ENCODE results near the gene UGT3A1.
"Not testable (repeated sequence)": the region's sequence is repeated elsewhere in the genome, so short reads cannot be mapped to it uniquely, and the experiment has no call there.

UGT3A1 gene, protein sequence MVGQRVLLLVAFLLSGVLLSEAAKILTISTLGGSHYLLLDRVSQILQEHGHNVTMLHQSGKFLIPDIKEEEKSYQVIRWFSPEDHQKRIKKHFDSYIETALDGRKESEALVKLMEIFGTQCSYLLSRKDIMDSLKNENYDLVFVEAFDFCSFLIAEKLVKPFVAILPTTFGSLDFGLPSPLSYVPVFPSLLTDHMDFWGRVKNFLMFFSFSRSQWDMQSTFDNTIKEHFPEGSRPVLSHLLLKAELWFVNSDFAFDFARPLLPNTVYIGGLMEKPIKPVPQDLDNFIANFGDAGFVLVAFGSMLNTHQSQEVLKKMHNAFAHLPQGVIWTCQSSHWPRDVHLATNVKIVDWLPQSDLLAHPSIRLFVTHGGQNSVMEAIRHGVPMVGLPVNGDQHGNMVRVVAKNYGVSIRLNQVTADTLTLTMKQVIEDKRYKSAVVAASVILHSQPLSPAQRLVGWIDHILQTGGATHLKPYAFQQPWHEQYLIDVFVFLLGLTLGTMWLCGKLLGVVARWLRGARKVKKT

DNA sequence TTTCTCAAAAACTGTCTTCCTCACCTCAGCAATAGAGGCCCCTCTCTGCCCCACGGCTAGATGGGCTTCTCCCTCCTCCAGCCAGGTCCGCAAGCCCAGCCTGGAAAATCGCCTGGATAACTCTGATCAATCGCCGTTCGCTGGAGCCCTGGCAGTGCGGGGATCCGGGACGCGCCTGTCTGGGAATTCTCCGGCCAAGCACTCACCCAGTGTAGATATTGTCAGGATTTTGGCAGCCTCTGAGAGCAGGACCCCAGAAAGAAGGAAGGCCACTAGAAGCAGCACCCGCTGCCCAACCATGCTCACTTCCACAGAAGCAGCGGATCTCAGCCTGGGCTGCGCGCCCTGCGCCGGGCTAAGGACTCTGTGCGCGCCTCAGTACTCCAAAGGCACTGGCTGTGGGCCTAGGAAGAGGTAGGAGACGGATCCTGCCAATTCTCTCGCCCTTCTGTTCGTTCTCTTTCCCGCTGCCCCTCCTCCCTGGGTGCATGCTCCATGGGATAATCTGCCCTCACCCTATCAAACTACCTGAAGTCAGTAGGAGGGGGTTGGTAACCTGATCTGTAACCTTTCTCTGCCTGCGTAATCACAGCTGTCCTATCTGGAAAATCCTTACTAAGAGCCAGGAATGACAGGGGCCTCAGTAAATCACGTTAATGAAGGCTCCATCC lies at the start of gene UGT3A1:
Gene UGT3A1, minus strand, starts transcription at position 450 of the 671 bp plus-strand sequence. Its CDS starts 150 bp downstream, at position 300.
- Mint-ChIP-seq H3K27me3 (peaks cover 2% of the 10 kb centered on the region), H3K9me3 (no peaks in the 10 kb centered on the region)

DNA sequence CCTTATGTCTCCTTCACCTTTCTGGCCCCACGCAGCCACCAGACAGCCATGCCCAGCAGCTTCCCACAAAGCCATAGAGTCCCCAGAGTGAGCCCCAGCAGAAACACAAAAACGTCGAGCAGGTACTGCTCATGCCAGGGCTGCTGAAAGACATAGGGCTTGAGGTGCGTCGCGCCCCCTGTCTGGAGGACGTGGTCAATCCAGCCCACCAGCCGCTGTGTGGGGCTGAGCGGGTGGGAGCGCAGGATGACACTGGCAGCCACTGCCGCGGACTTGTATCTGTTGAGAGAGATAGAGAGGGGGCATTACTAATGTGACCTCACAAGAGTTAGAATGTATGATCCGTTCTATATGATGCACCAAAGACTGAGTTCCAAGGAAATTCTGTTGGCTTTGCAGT lies 44.5 kb upstream of the UGT3A1 start:
- Mint-ChIP-seq H3K27ac (no peak overlapping the region), H3K27me3 (peaks cover 8% of the 10 kb centered on the region), H3K4me1 (no peaks in the 10 kb centered on the region), H3K36me3 (no peaks in the 10 kb centered on the region), H3K9me3 (no peaks in the 10 kb centered on the region), H3K4me3 (no peak overlapping the region)
- DNase-seq (ENCODE audit: low spot score in 2 of 2) (no peak), ATAC-seq (ENCODE audit: low read depth) (no peak)

More for the DNA sequence above, at the start of gene UGT3A1:
- no peaks in the 10 kb centered on the region for H3K36me3 Mint-ChIP-seq
- H3K27ac Mint-ChIP-seq: no peak within 1 kb of the TSS
- no peak within 1 kb of the TSS for H3K4me3 Mint-ChIP-seq
- H3K4me1 Mint-ChIP-seq: no peaks in the 10 kb centered on the region
- DNase-seq (ENCODE audit: low spot score in 2 of 2) (no peak), ATAC-seq (ENCODE audit: low read depth) (no peak)

DNA sequence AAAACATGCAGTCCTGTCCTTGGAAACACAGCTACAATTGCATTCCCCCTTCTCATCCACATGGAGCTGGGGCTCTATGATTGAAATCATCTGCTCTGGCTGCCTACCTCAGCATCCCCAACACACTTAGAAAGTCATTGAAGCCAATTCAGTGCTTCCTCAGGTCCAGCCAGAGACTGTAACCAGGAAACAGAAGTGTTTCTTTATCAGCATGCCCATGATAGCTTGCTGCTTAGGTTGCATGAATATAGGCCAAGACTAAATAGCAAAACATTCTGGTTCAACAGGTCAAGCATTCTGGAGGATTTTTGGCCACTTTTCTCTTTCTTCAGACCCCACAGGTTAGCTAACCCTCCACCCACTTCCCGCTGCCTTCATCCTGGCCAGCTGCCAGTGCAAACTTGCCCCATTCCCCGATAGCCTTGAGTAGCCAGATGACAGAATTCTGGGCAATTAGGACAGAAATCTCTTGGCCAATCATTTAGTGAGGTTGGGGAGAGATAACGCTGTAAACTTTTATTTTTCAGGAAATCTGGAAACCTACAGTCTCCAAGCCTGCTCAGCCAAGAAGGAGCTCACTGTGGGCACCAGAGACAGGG lies 43.4 kb upstream of the UGT3A1 start:
- H3K4me1 Mint-ChIP-seq; H3K4me3 Mint-ChIP-seq; H3K36me3 Mint-ChIP-seq; H3K27ac Mint-ChIP-seq; H3K27me3 Mint-ChIP-seq; H3K9me3 Mint-ChIP-seq; DNase-seq (ENCODE audit: low spot score in 2 of 2); ATAC-seq (ENCODE audit: low read depth): not testable (repeated sequence)

GRCh38 chr5:36033486-36033885 lies 42.3 kb upstream of the UGT3A1 start:
- no peak overlapping the region for H3K4me3 Mint-ChIP-seq
- H3K4me1 Mint-ChIP-seq: no peaks in the 10 kb centered on the region
- DNase-seq (ENCODE audit: low spot score in 2 of 2) (no peak), ATAC-seq (ENCODE audit: low read depth) (no peak)
- H3K36me3 Mint-ChIP-seq: no peaks in the 10 kb centered on the region
- H3K9me3 Mint-ChIP-seq: no peaks in the 10 kb centered on the region
- peaks cover 13% of the 10 kb centered on the region for H3K27me3 Mint-ChIP-seq
- H3K27ac Mint-ChIP-seq: no peak overlapping the region

DNA sequence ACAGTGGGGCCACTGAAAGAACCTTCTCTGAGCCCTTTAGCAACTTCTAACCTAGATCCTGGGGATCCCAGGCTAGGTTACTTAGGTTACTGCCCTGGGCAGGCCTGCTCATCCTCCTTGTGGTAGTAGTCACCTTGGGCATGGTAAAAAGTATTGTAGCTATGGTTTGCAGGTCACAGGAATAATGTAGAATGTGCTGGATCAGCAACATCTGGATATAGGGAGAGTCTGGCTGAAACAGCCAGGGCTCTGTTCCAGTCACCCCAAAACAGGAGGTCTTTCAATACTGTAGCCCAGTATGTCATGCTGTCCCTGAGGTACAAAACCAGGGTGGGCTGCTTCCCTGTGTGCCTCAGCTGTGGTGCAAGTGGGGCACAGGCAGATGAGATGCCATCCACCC lies 41.9 kb upstream of the UGT3A1 start:
- Mint-ChIP-seq H3K4me3 (no peak overlapping the region), H3K27ac (no peak overlapping the region), H3K27me3 (peaks cover 11% of the 10 kb centered on the region), H3K4me1 (no peaks in the 10 kb centered on the region), H3K9me3 (no peaks in the 10 kb centered on the region), H3K36me3 (no peaks in the 10 kb centered on the region)
- ATAC-seq (ENCODE audit: low read depth): no peak
- no peak for DNase-seq (ENCODE audit: low spot score in 2 of 2)

GRCh38 chr5:36031223-36031622 lies 40.0 kb upstream of the UGT3A1 start:
- peaks cover 11% of the 10 kb centered on the region for H3K27me3 Mint-ChIP-seq
- H3K36me3 Mint-ChIP-seq: no peaks in the 10 kb centered on the region
- H3K4me1 Mint-ChIP-seq: no peaks in the 10 kb centered on the region

GRCh38 chr5:36029914-36030313 lies 38.7 kb upstream of the UGT3A1 start:
- Mint-ChIP-seq H3K4me1 (no peaks in the 10 kb centered on the region), H3K4me3 (no peak overlapping the region), H3K27ac (no peak overlapping the region), H3K27me3 (peaks cover 8% of the 10 kb centered on the region), H3K9me3 (peaks cover 3% of the 10 kb centered on the region), H3K36me3 (no peaks in the 10 kb centered on the region)
- DNase-seq (ENCODE audit: low spot score in 2 of 2) (no peak), ATAC-seq (ENCODE audit: low read depth) (no peak)

More at GRCh38 chr5:36031223-36031622, 40.0 kb upstream of the UGT3A1 start:
- H3K9me3 Mint-ChIP-seq: peaks cover 1% of the 10 kb centered on the region
- ATAC-seq (ENCODE audit: low read depth) (no peak), DNase-seq (ENCODE audit: low spot score in 2 of 2) (no peak)
- H3K27ac Mint-ChIP-seq: no peak overlapping the region
- no peak overlapping the region for H3K4me3 Mint-ChIP-seq

GRCh38 chr5:36028816-36029465 lies 37.8 kb upstream of the UGT3A1 start:
- peaks cover 3% of the 10 kb centered on the region for H3K9me3 Mint-ChIP-seq
- no peaks in the 10 kb centered on the region for H3K4me1 Mint-ChIP-seq
- no peaks in the 10 kb centered on the region for H3K36me3 Mint-ChIP-seq
- H3K27ac Mint-ChIP-seq: no peak overlapping the region
- DNase-seq (ENCODE audit: low spot score in 2 of 2) (no peak), ATAC-seq (ENCODE audit: low read depth) (no peak)
- H3K4me3 Mint-ChIP-seq: no peak overlapping the region
- peaks cover 8% of the 10 kb centered on the region for H3K27me3 Mint-ChIP-seq

DNA sequence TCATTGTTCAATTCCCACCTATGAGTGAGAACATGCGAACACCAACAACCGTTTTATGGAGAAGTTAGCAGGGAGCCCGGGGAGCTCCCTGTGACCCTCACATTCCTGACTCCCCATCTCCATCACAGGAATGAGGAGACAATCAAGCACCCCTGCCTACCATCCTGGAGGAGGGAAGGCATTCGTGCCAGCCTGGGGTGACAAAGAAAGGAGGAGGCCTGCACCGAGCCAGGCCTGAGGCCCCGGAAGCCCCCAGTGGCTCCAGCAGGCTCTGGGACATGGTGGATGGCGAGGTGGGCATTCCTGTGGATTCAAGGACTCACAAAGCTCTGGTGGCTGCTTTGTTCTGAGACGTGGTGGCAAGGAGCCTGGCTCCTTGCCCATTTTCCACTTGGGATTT lies 36.5 kb upstream of the UGT3A1 start:
- Mint-ChIP-seq H3K36me3 (no peaks in the 10 kb centered on the region), H3K27ac (no peak overlapping the region), H3K27me3 (peaks cover 8% of the 10 kb centered on the region), H3K4me1 (no peaks in the 10 kb centered on the region), H3K4me3 (no peak overlapping the region), H3K9me3 (peaks cover 5% of the 10 kb centered on the region)
- no peak for ATAC-seq (ENCODE audit: low read depth)
- no peak for DNase-seq (ENCODE audit: low spot score in 2 of 2)

- Mint-ChIP-seq H3K9me3 (peaks cover 7% of the 10 kb centered on the region), H3K36me3 (no peaks in the 10 kb centered on the region), H3K27ac (no peak overlapping the region), H3K27me3 (peaks cover 8% of the 10 kb centered on the region), H3K4me1 (no peaks in the 10 kb centered on the region), H3K4me3 (no peak overlapping the region)
- DNase-seq (ENCODE audit: low spot score in 2 of 2) (no peak), ATAC-seq (ENCODE audit: low read depth) (no peak)
Measured at GRCh38 chr5:36026706-36027465, 35.7 kb upstream of the UGT3A1 start.

- H3K4me1 Mint-ChIP-seq; H3K36me3 Mint-ChIP-seq; H3K9me3 Mint-ChIP-seq; DNase-seq (ENCODE audit: low spot score in 2 of 2); H3K4me3 Mint-ChIP-seq; ATAC-seq (ENCODE audit: low read depth); H3K27me3 Mint-ChIP-seq; H3K27ac Mint-ChIP-seq: not testable (repeated sequence)
Measured at GRCh38 chr5:36022246-36022645, 31.1 kb upstream of the UGT3A1 start.

- DNase-seq (ENCODE audit: low spot score in 2 of 2); H3K27me3 Mint-ChIP-seq; ATAC-seq (ENCODE audit: low read depth); H3K4me1 Mint-ChIP-seq; H3K4me3 Mint-ChIP-seq; H3K36me3 Mint-ChIP-seq; H3K9me3 Mint-ChIP-seq; H3K27ac Mint-ChIP-seq: not testable (repeated sequence)
Measured at GRCh38 chr5:36019584-36019983, 28.4 kb upstream of the UGT3A1 start.

GRCh38 chr5:36017622-36018021 lies 26.4 kb upstream of the UGT3A1 start:
- H3K4me3 Mint-ChIP-seq: no peak overlapping the region
- ATAC-seq (ENCODE audit: low read depth): no peak
- no peaks in the 10 kb centered on the region for H3K36me3 Mint-ChIP-seq
- H3K9me3 Mint-ChIP-seq: peaks cover 9% of the 10 kb centered on the region
- no peak overlapping the region for H3K27ac Mint-ChIP-seq
- no peak for DNase-seq (ENCODE audit: low spot score in 2 of 2)
- H3K27me3 Mint-ChIP-seq: no peaks in the 10 kb centered on the region
- H3K4me1 Mint-ChIP-seq: no peaks in the 10 kb centered on the region

All from memory B cell (primary cell).